GM12875 (cell line): ENCODE measurements around the gene EPHB6.

Experiments used
- H3K4me3 ChIP-seq: one replicate; pipeline ENCODE4 v1.5.1; 2011; ENCODE audit warnings: low read depth, low read length, control low read depth
- TF ChIP-seq, protein P1 (sequence below): IDR thresholded peaks from 2 replicates; pipeline ENCODE4 v1.5.1; 2011; ENCODE audit warnings: low read depth, mild to moderate bottlenecking, control low read depth, inconsistent platforms, low read length, moderate library complexity, borderline replicate concordance; ENCODE audit not compliant: insufficient read depth

The EPHB6 gene

DNA sequence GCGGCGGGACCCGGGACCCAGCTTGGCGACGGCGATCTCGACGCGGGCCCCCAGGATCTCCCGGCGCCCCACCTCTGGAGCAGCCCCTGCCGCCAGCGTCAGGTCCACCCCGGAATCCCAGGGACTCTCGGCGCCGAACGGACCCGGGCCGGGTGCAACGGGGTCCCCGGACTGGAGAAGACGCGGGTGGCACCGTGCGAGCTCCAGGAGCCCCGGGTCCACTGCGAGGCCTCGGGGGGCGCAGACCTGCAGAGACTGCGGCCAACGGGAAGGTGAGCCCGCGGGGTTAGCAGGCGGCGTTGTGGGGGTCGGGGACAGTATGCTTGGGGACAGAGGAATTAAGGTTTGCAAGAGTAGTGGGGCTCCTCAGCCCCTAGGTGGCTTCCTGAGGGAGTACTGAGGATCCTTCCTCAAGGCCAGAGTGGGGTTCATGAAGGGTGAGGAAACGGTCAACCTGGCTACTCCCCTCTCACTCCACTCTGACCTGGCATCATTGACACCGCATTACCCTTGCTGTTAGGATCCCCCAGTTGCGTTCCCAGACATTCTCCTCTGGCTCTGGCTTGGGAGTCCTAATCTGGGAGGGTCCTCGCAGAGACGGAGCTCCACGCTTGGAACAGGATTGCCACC, 353 bp downstream of the EPHB6 start:
- peak overlapping the region; percentile 75 for H3K4me3 ChIP-seq
- TF ChIP-seq, protein P1, sequence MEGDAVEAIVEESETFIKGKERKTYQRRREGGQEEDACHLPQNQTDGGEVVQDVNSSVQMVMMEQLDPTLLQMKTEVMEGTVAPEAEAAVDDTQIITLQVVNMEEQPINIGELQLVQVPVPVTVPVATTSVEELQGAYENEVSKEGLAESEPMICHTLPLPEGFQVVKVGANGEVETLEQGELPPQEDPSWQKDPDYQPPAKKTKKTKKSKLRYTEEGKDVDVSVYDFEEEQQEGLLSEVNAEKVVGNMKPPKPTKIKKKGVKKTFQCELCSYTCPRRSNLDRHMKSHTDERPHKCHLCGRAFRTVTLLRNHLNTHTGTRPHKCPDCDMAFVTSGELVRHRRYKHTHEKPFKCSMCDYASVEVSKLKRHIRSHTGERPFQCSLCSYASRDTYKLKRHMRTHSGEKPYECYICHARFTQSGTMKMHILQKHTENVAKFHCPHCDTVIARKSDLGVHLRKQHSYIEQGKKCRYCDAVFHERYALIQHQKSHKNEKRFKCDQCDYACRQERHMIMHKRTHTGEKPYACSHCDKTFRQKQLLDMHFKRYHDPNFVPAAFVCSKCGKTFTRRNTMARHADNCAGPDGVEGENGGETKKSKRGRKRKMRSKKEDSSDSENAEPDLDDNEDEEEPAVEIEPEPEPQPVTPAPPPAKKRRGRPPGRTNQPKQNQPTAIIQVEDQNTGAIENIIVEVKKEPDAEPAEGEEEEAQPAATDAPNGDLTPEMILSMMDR, result 0 out of 2 replicates have a peak, but pooled peaks have one; percentile 17

DNA sequence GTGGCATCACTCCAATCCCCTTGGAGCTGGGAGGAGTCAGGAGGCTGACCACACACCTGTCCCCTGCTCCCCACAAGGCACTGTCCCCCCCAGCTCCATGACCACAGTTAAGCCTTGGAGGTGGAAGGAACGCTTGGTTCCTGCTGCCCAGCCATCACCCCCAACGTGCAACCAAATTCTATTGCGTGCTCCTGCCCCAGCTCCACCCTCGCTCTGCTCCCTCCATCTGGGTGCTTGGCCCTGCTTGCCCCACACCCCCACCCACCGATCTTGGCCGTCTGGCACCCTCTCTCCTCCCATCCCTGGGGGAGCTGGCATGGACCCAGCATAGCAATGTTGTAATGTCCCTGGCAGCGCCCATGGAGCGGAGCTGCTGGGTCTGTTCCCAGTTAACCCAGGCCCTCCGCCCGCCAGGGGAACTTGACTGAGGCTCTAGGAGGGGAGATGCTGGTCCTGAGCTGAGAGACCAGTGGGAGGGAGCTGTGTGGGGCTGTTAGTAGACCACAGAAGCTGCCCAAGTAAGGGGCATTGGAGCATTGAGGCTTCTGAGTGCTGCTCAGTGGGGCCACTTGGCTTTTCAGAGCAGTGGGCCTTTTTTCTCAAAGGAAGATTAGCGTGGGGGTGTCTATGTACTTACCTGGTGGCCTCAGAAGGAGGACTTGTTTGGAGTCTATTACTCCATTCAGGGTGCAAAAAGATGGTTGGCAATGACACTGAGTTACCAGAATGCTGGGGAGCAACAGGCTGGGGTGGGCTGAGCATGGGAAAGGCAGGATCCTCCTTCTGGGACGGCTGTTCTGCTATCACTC, 1.1 kb downstream of the EPHB6 start:
- H3K4me3 ChIP-seq, result no peak overlapping the region
- TF ChIP-seq, protein P1, result no peak

- TF ChIP-seq, protein P1, result no peak
- no peak overlapping the region for H3K4me3 ChIP-seq
These were observed 1.8 kb downstream of the EPHB6 start for GRCh38 chr7:142856565-142857245.

DNA sequence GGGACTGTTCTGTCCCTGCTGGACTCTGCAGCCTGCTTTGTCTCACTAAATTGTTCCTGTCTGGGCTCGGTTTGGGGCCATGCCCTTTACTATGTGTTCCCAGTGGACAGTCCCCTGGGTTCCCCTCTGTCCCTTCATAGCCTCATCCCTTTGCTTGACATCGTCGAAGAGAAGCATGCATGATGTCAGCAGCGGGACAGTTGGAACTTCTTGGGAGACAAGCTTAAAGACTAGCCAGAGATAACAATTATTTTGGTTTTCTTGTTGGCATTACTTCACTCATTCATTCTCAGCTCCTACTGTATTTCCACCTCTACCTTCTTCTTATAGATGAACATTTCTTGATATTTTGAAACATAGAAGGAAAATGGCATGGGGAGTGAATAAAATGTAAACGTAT, 2.7 kb downstream of the EPHB6 start:
- H3K4me3 ChIP-seq, result no peak overlapping the region
- TF ChIP-seq, protein P1, result no peak

DNA sequence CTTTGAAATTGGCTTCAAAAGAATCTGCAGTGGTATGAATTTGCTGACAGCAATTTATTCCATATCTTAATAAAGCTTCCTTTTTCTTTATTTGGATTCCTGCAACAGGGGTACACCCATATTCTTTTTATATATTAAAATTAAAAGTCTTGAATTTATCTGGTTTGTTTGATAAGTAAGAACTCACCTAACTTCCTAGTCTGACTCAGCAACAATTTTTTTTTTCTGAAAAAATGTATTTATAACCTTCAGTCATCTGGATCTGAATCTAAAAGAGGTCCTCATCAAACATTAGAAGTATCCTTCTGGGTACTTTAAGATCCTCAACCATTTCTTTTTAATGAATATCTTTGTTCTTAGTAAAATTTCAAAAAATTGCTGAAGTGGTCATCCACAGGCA, 4.5 kb downstream of the EPHB6 start:
- no peak overlapping the region for H3K4me3 ChIP-seq
- TF ChIP-seq, protein P1, result no peak

DNA sequence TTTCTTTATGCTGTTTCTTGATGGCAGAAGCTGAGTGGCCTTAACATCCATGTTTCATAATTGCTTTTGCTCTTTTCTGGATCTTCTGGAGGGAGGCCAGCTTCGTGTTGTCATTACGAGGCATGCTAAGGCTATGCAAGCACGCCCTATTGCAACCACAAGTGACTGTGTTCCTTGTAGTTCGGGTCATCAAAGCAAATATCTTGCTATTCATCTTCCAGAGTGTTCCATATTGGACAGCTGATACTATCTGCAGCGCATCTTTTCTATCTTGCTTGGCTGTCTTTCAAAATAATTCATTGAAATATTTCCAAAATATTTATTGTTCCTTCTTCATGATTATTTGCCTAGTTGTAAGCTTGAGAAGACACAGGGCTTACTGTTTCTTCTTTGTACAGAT, 5.0 kb downstream of the EPHB6 start:
- H3K4me3 ChIP-seq, result no peak overlapping the region
- TF ChIP-seq, protein P1, result no peak
